ENCODE measurements around the gene GTF3C5. TPM values are rescaled to one million over a fixed set of nuclear protein-coding genes. Genes with fewer than 3 reads are reported as not detected.

GTF3C5 gene
- total and polyA plus RNA-seq, 10 of the 15 experiments (the other 5 are each of a cell fraction or from before 2014, with no cell fraction given), result 2.2 to 81.1 (median 68.7) TPM

DNA sequence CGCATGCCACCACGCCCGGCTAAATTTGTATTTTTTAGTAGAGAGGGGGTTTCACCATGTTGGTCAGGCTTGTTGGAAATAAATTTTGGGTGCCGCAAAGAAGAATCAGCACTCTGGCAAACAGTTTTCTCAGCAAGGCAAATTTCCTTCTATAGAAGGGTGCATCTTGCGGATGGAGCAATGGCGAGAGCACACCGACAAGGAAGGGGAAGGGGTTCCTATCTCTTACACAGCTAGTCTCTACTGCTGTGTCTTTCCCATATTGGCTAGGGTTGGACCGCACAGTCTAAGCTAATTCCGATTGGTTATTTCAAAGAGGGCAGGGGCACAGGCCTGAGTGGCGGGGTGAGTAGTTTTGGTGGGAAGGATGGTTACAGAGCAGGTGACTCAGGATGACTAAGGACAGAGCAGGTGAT is 707 bp downstream of the GTF3C5 start:
- no peak for ATAC-seq
- Histone ChIP-seq H2AFZ (ENCODE audit: control insufficient read depth, low read depth, low read length) (no peak overlapping the region), H3K36me3 (ENCODE audit: control insufficient read depth in 2 of 2, insufficient read depth in 2 of 2, low read length in 1 of 2) (peaks cover 0 to 2% of the 10 kb centered on the region in 2 experiments; a peak in 1 of 4 replicates), H3K79me2 (ENCODE audit: control insufficient read depth, insufficient read depth, low read length) (peaks cover 50% of the 10 kb centered on the region), H3K4me3 (peak overlapping the region; percentile 77), H3K27me3 (replicated peaks in 1 of 2; ENCODE audit: control insufficient read depth in 2 of 2, insufficient read depth in 2 of 2, low read length in 1 of 2) (no peaks in the 10 kb centered on the region), H3K9me3 (replicated peaks; ENCODE audit: control insufficient read depth, insufficient read depth, low read length) (no peaks in the 10 kb centered on the region; the same call in 2 of the 3 replicates), H4K20me1 (ENCODE audit: control insufficient read depth, insufficient read depth) (no peaks in the 10 kb centered on the region; the same call in 1 of the 2 replicates), H3K4me1 (ENCODE audit: control insufficient read depth, insufficient read depth, low read length) (peaks cover 13% of the 10 kb centered on the region), H3K27ac (ENCODE audit: control insufficient read depth, insufficient read depth) (peak overlapping the region; percentile 91), H3K9ac (ENCODE audit: control insufficient read depth, insufficient read depth, low read length) (peak overlapping the region; percentile 92), H3K4me2 (ENCODE audit: control insufficient read depth, insufficient read depth) (peak overlapping the region; percentile 91)
- SMC1A ChIA-PET (ENCODE audit: uncharacterized antibody, unreplicated experiment), result interaction anchor here (1.1 to 6.9 kb wide), 4 partner anchors 8 to 113 kb away, joined by 4 to 31 read pairs (median 4); no protein-coding TSS in a partner anchor
- CTCF ChIA-PET, result interaction anchor here (1.0 to 5.1 kb wide), 6 partner anchors 9 to 115 kb away, joined by 3 to 52 read pairs (median 20); no protein-coding TSS in a partner anchor
- 86% methylated on average over 10 of the region's 10 CpGs for WGBS (ENCODE audit: insufficient coverage, insufficient replicate concordance, low lambda C conversion rate, missing lambda C conversion rate)
- RAD21 ChIA-PET (ENCODE audit: unreplicated experiment), result interaction anchor here (1.3 to 2.2 kb wide), 3 partner anchors 9 to 112 kb away, joined by 3 to 18 read pairs (median 16); no protein-coding TSS in a partner anchor
- POLR2A ChIA-PET, result interaction anchor here (0.7 to 2.2 kb wide), 6 partner anchors 84 to 446 kb away, joined by 3 to 17 read pairs (median 4); no protein-coding TSS in a partner anchor
- intact Hi-C loops (cut with micrococcal nuclease; ENCODE audit: unreplicated experiment), result no loop called here
- in situ Hi-C loops (cut with MboI), result no loop called here
- FAIRE-seq, result no peak
- no peak for DNase-seq (ENCODE audit: low read depth, low spot score)
- no peak for TF ChIP-seq ATF2 (IDR thresholded peaks at IDR 0.05; ENCODE audit: low read length)
- TF ChIP-seq MLLT1 (IDR thresholded peaks at IDR 0.05), result peak; percentile 82
- peak; percentile 2; the same call in 1 of the 2 replicates for TF ChIP-seq POLR2AphosphoS2 (IDR thresholded peaks at IDR 0.05; ENCODE audit: low read depth, low read length)
- TF ChIP-seq ZNF622 (IDR thresholded peaks at IDR 0.05), result no peak
- no TSS peak for BruUV-seq (replicated peaks)
